HG03571 (cell line): Measurements from ENCODE around the gene FRAS1.
"Not testable (repeated sequence)": the region's sequence is repeated elsewhere in the genome, so short reads cannot be mapped to it uniquely, and the experiment has no call there.

ENCODE experiments used
- ATAC-seq: cut with Tn5 transposase; IDR thresholded peaks from one replicate; pipeline ENCODE4 v1.9.1; 2021; ENCODE audit not compliant: unreplicated experiment

Gene FRAS1

GRCh38 chr4:78484574-78484973 lies 427.5 kb downstream of the FRAS1 start:
- no peak for ATAC-seq

DNA sequence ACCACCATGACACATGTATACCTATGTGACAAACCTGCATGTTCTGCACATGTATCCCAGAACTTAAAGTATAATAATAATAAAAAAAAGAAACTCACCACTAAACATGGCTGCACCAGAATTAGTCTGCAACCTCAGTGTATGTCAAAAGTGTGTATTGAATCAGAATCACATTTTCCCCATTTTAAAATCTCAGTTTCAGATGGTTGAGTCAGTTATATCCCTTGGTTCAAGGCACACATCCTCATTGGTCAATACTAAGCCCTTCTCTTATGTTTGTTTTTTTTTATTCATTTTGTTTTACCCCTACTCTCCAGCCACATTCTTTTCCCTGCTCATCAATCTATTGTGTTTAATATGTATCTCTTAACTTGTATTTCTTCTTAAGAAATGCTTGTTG lies 436.6 kb downstream of the FRAS1 start:
- ATAC-seq, result no peak

DNA sequence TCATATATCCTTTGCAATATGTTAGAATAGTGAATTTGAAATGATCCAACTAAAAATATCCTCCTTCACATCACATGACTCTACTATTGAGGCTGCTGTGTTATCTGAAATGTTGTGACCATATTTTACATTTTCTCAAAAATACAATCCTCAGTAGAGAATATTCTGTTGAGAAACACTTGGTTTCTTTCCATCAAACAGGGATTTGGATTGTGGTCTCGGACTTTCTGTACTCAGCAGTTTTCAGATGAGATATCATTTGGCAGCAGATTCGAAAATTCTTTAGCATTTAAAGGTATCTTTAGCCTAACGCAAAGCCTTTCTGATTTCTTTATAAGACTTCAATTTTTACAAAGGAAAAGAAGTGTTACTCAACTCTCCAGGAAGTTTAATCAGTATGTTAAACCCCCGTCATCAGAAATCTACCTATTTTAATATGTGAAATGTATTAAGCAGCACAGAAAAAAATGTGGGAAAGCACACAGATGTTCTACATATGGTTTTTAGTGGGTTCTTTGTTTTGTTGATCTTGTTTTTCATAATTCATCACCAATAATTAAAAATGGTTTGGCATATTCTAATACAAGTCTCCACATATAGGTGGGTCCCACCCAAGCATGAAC lies 439.0 kb downstream of the FRAS1 start:
- no peak for ATAC-seq

GRCh38 chr4:78506260-78506659 lies 449.1 kb downstream of the FRAS1 start:
- not testable (repeated sequence) for ATAC-seq

DNA sequence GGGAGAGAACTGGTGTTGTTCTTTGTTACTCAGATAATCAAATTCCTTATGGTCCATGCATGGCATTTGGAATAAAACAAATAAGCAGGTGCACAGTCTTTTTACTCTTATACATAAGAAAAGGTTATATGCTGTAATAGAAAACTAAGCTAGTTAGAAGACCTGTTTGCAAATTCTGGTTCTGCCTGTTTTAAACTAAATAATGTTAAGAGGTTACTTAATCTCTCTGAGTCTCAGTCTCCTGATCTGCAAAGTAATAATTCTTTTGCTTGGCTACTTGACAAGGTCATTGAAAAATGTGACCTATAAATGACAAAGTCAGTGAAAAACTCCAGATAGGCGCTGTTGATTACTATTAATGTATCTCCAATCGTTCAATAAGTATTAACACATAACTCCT lies 451.9 kb downstream of the FRAS1 start:
- ATAC-seq, result no peak

DNA sequence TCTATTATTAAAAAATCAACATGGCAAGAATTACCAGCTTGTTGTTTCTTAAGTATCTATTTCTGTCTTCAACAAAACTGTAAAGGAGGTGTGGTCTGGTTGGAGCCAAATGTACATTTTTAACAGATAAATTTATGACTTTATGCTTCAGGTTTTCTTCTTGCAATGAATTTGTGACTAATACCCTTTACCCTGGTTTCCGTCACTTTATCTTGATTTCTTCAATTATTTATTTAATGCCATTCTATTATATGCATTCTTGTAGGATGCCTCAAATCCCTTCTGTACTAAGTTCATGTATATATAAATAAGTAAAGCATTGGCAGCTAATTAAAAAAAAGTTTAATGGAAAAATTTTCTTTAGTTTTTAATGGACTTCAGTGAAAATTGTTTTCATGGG lies 453.0 kb downstream of the FRAS1 start:
- ATAC-seq, result no peak

GRCh38 chr4:78510681-78511080 lies 453.6 kb downstream of the FRAS1 start:
- ATAC-seq, result no peak

DNA sequence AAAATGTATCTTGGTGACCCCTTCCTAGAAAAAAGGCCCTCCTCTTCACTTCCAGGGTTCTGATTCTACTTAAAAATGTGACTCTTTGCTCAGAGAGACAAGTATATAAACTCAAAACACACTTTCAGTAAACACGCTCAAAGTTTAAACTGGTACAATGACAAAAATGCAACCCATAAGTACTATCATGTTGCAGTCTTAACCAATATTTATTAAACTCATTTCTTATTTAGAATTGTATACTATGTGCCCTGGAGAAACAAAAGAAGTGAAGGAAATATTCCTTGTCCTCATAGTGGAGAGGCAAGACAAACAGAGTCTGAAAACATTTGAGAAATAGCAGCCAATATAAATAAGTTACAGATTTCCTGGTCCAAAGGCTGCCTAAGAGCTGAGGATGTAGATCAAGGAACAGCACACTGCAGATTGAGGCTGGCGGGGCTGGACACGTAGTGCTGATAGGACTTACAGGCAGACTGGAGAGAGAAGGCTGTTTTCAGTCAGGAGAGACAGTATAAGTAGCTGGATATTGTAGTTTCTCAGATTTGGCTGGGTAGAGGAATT lies 455.3 kb downstream of the FRAS1 start:
- no peak for ATAC-seq

- no peak for ATAC-seq
Observed at GRCh38 chr4:78513411-78513975, 456.4 kb downstream of the FRAS1 start.

DNA sequence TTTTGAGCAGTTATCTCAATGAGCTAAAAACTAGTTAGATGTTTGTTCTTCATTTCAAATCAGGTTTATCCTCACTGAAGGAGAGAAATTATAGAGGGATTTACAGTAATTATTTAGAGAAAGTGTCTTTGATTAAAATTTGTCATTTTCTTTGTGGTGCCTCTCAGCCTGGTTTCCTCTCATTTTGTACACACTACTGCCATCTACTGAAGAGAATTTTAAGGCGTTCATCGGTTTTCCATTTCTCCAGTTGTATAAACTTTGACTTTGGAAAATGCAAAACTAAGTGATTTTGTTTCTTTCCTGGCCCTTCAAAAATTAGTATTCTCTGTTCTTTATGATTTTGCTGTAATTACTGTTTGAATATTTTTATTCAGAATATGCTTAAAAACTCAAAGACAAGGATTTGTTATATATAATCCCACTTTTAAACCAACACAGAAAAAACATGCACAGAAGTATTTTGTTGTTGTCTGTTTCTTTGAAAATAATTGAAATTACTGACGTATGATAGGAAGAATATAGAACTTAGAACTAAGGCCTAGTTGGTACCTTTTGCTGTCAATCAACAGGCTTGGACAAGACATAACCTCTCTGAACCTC lies 460.0 kb downstream of the FRAS1 start:
- no peak for ATAC-seq

DNA sequence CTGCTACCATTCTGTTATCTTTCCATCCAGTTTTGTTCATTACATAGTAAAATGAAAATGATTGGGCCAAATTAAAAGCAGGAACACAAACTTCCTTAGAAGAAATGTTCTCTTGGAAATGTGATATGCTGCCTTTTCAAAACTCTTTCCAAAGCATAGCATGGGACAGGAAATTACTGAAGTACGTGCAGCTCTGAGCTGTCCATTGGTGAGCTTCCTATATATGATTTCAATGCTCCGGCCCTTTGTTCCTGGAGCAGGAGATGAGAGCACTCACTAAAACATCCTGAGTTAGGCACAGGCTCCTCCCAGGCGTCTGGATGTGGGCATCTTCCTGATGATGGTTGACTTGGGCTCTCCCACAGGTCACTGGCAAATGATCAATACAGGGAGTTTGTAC lies 461.4 kb downstream of the FRAS1 start:
- ATAC-seq, result no peak

DNA sequence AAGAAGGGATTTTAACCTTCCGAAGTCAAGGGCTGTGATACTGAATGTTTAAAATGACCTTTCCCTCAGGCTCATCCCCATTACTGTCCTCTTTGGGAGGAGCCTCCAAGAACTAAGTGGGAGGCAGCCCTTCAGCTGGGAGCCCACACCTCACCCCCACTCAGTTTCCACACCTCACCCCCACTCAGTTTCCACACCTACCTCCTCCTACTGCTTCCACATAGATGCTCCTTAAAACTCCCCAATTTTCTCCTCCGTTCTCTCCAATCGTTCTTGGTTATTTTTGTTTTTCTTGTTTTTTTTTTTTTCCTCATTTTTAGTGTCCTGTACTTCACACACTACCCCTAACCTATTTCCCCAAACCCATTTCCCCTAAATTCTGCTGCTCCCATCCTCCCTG lies 462.8 kb downstream of the FRAS1 start:
- ATAC-seq, result no peak

DNA sequence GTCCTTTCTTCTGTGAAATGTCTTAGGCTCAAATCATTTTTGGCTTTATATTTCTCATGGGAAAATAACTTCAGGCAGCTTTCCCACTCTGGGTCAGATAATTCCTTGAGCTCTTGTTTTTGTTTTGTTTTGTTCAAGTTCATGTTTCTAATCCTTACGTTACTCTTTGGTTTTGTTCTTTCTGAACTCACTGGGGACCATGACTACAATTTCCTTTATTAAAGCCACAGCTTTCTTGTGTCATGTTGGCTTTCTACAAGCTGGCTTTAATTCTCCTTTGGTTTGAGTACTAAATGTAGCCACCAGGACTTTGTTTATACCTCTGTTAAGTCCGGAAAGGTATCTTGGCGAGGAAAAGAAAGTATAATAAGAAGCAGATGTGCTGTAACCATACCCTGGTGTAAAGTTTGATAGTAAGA lies 463.7 kb downstream of the FRAS1 start:
- ATAC-seq, result no peak

DNA sequence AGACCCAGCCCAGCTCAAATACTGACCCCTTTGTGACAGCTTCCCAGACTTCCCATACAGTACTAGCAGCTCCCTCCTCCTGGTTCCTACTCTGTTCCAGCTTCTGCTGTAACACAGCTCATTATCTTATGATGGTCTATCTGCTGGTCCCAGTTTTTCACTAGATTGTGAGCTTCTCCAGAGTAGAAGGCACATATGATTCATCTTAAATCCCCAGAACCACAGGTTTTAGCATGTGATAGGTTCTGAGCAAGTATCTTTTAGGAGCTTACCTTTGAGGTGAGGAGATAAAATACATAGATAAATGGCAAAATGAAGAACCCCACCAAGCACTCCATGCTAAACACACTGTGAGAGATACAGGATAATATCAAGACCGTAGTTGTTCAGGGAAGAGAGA lies 466.9 kb downstream of the FRAS1 start:
- no peak for ATAC-seq

DNA sequence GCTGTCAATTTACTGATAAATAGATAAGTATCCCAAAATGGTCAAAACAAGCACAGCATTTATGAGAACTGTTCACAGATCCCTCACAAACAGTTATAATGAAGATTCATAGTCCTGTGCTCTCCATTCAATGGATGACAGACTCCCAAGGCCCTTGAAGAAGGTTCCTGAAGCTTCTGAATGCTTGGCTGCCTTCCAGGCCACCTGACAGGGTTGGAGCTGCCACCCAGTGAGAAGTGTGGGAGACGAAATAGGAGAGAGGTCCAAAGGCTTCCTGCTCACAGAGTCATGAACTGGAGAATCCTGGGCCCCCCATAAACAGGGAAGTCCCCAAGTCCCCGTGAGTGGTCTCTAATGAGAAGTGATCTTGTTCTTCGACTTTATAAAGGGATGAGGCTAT lies 468.4 kb downstream of the FRAS1 start:
- no peak for ATAC-seq

DNA sequence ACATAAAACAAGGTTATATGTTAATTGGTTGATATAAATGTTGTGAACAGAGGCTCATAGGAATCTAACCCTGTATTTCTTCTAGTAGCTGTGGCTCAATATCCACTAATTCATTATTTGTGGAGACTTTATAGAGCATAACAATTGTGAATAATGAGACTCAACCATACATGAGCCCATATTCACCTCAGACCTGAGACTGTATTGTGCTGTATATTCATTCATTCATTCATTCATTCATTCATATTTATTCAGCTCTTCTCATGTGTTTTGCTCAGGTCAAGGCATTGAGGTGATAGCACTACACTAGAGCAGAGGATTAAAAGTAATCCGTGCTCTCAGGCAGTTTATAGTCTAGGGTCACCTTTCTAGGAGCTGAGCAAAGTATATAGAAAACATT lies 470.0 kb downstream of the FRAS1 start:
- ATAC-seq, result no peak

DNA sequence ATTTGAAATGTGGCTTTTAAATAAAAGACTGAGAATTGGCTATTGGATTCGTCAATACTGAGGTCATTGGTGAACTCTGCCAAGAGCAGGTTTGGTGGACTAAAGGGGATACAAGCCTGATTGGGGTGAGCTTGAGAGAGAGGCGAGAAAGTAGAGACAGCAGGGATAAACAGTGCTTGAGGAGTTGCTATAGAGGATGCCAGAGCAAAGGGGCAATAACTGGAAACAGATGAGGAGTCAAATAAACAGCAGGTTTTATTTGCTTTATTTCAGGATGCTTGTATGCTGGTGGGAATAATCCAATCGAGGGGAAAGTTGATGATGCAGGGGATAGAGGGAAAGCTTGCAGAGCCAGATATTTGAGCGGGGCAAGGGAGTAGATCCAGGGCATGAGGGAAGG lies 470.4 kb downstream of the FRAS1 start:
- no peak for ATAC-seq

DNA sequence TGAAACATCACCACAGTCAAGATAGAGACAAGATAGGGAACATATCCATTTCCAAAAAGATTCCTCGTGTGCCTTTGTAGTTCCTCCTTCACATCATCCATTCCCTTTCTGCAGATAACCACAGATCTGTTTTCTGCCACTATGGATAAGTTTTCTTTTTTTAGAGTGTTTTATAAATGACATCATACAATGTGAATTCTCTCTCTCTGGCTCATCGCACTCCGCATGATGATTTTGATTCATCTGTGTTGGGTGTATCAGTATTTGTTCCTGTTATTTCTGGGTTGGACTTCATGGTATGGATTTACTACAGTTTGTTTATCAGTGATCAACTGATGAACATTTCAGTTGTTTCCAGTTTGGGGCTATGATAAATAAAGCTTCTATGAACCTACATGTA lies 471.2 kb downstream of the FRAS1 start:
- ATAC-seq, result no peak

- ATAC-seq, result no peak
Observed at GRCh38 chr4:78529569-78530209, 472.6 kb downstream of the FRAS1 start.

GRCh38 chr4:78532046-78532445 lies 474.9 kb downstream of the FRAS1 start:
- ATAC-seq, result no peak

GRCh38 chr4:78533854-78534253 lies 476.7 kb downstream of the FRAS1 start:
- no peak for ATAC-seq
